Ovary (tissue), 3 donors: ENCODE results near the gene FLOT1.

Source experiments
- EP300 ChIP-seq: sonication (generic); formaldehyde crosslinking; IDR thresholded peaks from one replicate; pipeline ENCODE4 v1.6.1; 2017; ENCODE audit warnings: antibody characterized with exemption
- POLR2A ChIP-seq: fragments of 450-650 bp; IDR thresholded peaks from one replicate; pipeline ENCODE4 v1.6.1; 2017; ENCODE audit warnings: antibody characterized with exemption, mild to moderate bottlenecking, moderate library complexity
- TF ChIP-seq, protein P1 (sequence below), 3 donors: fragments of 450-650 bp in 2 of 3; fragments of 200-600 bp in 1 of 3; IDR thresholded peaks; one replicate each; pipeline versions ENCODE4 v1.5.1 to v1.8.0; 2016 to 2022; ENCODE audit warnings: antibody characterized with exemption in 3 of 3, mild to moderate bottlenecking in 1 of 3
- donor health status: DM: no; HTN: no; CAD: no.

DNA sequence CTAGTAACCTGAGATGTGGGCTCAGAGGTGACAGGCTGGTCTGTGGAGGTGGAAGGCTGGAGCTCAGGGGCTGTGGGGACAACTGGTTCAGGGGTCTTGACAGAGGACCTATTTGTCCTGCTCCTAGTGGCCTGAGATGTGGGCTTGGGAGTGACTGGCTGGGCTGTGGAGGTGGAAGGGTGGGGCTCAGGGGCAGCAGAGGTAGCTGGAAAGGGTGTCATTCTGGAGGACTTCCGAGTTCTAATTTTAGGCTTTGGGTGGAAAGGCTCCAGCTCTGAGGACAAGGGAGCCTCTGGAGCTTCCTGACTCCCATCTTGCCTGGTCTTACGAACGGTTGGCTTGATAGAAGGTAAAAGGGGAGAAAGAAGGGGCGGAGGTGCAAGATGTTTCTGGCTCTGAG is 36.9 kb downstream of the FLOT1 start:
- TF ChIP-seq, protein P1, sequence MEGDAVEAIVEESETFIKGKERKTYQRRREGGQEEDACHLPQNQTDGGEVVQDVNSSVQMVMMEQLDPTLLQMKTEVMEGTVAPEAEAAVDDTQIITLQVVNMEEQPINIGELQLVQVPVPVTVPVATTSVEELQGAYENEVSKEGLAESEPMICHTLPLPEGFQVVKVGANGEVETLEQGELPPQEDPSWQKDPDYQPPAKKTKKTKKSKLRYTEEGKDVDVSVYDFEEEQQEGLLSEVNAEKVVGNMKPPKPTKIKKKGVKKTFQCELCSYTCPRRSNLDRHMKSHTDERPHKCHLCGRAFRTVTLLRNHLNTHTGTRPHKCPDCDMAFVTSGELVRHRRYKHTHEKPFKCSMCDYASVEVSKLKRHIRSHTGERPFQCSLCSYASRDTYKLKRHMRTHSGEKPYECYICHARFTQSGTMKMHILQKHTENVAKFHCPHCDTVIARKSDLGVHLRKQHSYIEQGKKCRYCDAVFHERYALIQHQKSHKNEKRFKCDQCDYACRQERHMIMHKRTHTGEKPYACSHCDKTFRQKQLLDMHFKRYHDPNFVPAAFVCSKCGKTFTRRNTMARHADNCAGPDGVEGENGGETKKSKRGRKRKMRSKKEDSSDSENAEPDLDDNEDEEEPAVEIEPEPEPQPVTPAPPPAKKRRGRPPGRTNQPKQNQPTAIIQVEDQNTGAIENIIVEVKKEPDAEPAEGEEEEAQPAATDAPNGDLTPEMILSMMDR (IDR thresholded peaks at IDR 0.05): no peak
- TF ChIP-seq EP300: no peak
- TF ChIP-seq POLR2A: no peak
